GM19025 (cell line): ENCODE results near the gene FANCC.

Source experiments
- ATAC-seq: cut with Tn5 transposase; IDR thresholded peaks from one replicate; pipeline ENCODE4 v1.9.1; 2021; ENCODE audit warnings: mild to moderate bottlenecking, low read depth, moderate library complexity; ENCODE audit not compliant: unreplicated experiment

The FANCC gene

GRCh38 chr9:95078939-95079338 lies 238.6 kb downstream of the FANCC start:
- ATAC-seq: no peak

- ATAC-seq: no peak
Measured at GRCh38 chr9:95078511-95078910, 239.0 kb downstream of the FANCC start.

GRCh38 chr9:95077766-95078370 lies 239.6 kb downstream of the FANCC start:
- ATAC-seq: no peak

GRCh38 chr9:95077053-95077765 lies 240.3 kb downstream of the FANCC start:
- ATAC-seq: no peak

- no peak for ATAC-seq
Measured at GRCh38 chr9:95076696-95077052, 240.8 kb downstream of the FANCC start.

GRCh38 chr9:95075700-95076099 lies 241.8 kb downstream of the FANCC start:
- no peak for ATAC-seq

- no peak for ATAC-seq
Measured at GRCh38 chr9:95074632-95075031, 242.9 kb downstream of the FANCC start.

GRCh38 chr9:95073918-95074317 lies 243.6 kb downstream of the FANCC start:
- ATAC-seq: no peak

GRCh38 chr9:95073042-95073607 lies 244.4 kb downstream of the FANCC start:
- no peak for ATAC-seq

GRCh38 chr9:95071925-95072324 lies 245.6 kb downstream of the FANCC start:
- no peak for ATAC-seq

GRCh38 chr9:95071450-95071849 lies 246.1 kb downstream of the FANCC start:
- ATAC-seq: no peak

GRCh38 chr9:95070549-95071021 lies 246.9 kb downstream of the FANCC start:
- no peak for ATAC-seq

- ATAC-seq: no peak
Measured at GRCh38 chr9:95067897-95068296, 249.6 kb downstream of the FANCC start.

- ATAC-seq: no peak
Measured at GRCh38 chr9:95067057-95067456, 250.5 kb downstream of the FANCC start.

GRCh38 chr9:95065224-95065623 lies 252.3 kb downstream of the FANCC start:
- ATAC-seq: no peak

GRCh38 chr9:95063300-95063699 lies 254.2 kb downstream of the FANCC start:
- no peak for ATAC-seq

- ATAC-seq: no peak
Measured at GRCh38 chr9:95062596-95063065, 254.9 kb downstream of the FANCC start.

- no peak for ATAC-seq
Measured at GRCh38 chr9:95061916-95062595, 255.5 kb downstream of the FANCC start.

- ATAC-seq: no peak
Measured at GRCh38 chr9:95060916-95061315, 256.6 kb downstream of the FANCC start.

GRCh38 chr9:95060234-95060633 lies 257.3 kb downstream of the FANCC start:
- no peak for ATAC-seq

- no peak for ATAC-seq
Measured at GRCh38 chr9:95058795-95059386, 258.6 kb downstream of the FANCC start.
